OCI-LY7 (cell line): ENCODE data around the gene RBBP7.

Experiments used
- EZH2phosphoT487 ChIP-seq: fragments of 200-600 bp; sonication (generic); IDR thresholded peaks from 2 replicates; pipeline ENCODE4 v1.6.1; 2018; ENCODE audit warnings: low read depth, borderline replicate concordance, mild to moderate bottlenecking, mixed run types, antibody characterized with exemption, low read length, moderate library complexity, mixed read lengths
- TF ChIP-seq, protein P1 (sequence below): fragments of 200-600 bp; sonication (generic); conservative IDR thresholded peaks from 2 replicates; pipeline ENCODE4 v1.5.1; 2014; ENCODE audit warnings: mild to moderate bottlenecking, antibody characterized with exemption, low read length, moderate library complexity, mixed read lengths

DNA sequence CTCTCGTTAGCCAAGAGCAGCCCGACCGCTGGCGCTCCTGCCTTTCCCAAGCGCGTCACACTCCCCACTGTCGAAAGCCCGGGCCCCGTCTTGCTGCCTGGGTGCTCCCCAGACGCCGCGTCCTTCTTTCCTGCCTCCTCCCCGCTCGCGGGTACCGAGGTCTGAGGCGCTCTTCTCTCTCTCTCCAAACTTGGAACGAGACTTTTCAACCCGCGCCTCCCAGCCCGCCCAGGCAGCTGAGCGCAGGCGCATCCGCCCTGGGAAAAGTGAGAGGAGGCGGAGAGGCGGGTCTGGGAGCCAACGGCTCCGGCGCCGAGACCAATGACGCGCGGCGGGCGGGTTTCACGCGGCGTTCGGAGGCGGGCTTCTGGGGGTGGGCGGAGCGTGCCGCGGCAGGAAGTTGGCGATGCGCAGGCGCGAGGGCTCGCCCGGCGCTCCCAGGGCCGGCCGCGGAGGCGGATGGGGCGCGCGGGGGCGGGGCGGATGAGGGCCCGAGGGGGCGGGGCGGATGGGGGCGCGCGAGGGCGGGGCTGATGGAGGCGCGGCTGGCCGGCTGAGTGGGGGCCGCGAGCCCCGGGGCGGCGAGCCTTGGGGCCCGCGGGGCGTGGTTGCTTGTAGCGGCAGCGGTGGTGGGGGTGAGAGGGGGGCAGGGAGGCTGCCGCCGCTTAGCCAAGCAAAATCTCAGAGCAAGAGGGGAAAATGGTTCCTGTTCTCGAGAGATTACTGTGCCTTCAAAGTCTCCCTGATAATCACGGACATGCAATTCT, at the start of gene RBBP7:
- TF ChIP-seq, protein P1, sequence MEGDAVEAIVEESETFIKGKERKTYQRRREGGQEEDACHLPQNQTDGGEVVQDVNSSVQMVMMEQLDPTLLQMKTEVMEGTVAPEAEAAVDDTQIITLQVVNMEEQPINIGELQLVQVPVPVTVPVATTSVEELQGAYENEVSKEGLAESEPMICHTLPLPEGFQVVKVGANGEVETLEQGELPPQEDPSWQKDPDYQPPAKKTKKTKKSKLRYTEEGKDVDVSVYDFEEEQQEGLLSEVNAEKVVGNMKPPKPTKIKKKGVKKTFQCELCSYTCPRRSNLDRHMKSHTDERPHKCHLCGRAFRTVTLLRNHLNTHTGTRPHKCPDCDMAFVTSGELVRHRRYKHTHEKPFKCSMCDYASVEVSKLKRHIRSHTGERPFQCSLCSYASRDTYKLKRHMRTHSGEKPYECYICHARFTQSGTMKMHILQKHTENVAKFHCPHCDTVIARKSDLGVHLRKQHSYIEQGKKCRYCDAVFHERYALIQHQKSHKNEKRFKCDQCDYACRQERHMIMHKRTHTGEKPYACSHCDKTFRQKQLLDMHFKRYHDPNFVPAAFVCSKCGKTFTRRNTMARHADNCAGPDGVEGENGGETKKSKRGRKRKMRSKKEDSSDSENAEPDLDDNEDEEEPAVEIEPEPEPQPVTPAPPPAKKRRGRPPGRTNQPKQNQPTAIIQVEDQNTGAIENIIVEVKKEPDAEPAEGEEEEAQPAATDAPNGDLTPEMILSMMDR, result no peak
- no peak for TF ChIP-seq EZH2phosphoT487
